ENCODE results near the gene GPC6.

GPC6 gene

DNA sequence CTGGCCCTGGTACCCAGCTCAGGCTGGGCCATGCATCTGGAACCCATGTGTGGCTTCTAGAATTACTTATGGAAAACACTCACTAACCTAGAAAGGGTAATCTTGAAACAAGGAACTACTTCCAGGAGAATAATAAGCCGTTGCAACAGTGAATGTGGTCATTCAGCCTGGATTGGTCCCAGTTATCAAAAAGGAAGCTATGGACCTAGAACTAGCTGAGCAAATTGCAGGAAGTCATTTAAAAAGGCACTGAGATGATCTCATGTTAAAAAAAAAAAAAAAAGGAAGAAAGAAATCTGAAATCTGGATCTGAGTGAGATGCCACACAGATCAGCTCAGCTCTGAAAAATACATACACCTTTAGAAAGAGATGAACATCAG, 1193.3 kb downstream of the GPC6 start:
- no peaks in the 10 kb centered on the region for H3F3A ChIP-seq (ENCODE audit: insufficient read depth, low read length)
- H2AFZ ChIP-seq (ENCODE audit: low read length): no peak overlapping the region
- no peak overlapping the region for H3K4me2 ChIP-seq (ENCODE audit: low read length)
- no peaks in the 10 kb centered on the region for H3K9me2 ChIP-seq (ENCODE audit: low read depth, low read length)
- H3K79me2 ChIP-seq (ENCODE audit: insufficient read depth, low read length): no peaks in the 10 kb centered on the region
- H3K27me3 ChIP-seq (ENCODE audit: insufficient read depth, low read length): no peaks in the 10 kb centered on the region
- H3K36me3 ChIP-seq (ENCODE audit: insufficient read depth, low read length): no peaks in the 10 kb centered on the region
- H4K20me1 ChIP-seq (ENCODE audit: insufficient read depth, low read length): no peaks in the 10 kb centered on the region
- H3K9me3 ChIP-seq (ENCODE audit: low read length): no peaks in the 10 kb centered on the region
- H3K27ac ChIP-seq (ENCODE audit: low read depth, low read length, poor library complexity, severe bottlenecking): no peak overlapping the region
- TF ChIP-seq EZH2 (IDR thresholded peaks at IDR 0.05; ENCODE audit: borderline replicate concordance, low read length): no peak
- TF ChIP-seq, protein P1, sequence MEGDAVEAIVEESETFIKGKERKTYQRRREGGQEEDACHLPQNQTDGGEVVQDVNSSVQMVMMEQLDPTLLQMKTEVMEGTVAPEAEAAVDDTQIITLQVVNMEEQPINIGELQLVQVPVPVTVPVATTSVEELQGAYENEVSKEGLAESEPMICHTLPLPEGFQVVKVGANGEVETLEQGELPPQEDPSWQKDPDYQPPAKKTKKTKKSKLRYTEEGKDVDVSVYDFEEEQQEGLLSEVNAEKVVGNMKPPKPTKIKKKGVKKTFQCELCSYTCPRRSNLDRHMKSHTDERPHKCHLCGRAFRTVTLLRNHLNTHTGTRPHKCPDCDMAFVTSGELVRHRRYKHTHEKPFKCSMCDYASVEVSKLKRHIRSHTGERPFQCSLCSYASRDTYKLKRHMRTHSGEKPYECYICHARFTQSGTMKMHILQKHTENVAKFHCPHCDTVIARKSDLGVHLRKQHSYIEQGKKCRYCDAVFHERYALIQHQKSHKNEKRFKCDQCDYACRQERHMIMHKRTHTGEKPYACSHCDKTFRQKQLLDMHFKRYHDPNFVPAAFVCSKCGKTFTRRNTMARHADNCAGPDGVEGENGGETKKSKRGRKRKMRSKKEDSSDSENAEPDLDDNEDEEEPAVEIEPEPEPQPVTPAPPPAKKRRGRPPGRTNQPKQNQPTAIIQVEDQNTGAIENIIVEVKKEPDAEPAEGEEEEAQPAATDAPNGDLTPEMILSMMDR (IDR thresholded peaks at IDR 0.05; ENCODE audit: low read length): no peak
- no peak overlapping the region for H3K4me3 ChIP-seq (ENCODE audit: low read depth, low read length, poor library complexity, severe bottlenecking)
- no peak overlapping the region for H3K9ac ChIP-seq (ENCODE audit: low read length)
- H3K4me1 ChIP-seq (ENCODE audit: insufficient read depth, low read length, severe bottlenecking): no peaks in the 10 kb centered on the region

- H2AFZ ChIP-seq (ENCODE audit: low read length): no peak overlapping the region
- no peak overlapping the region for H3K9ac ChIP-seq (ENCODE audit: low read length)
- H4K20me1 ChIP-seq (ENCODE audit: insufficient read depth, low read length): no peaks in the 10 kb centered on the region
- no peaks in the 10 kb centered on the region for H3K27me3 ChIP-seq (ENCODE audit: insufficient read depth, low read length)
- no peaks in the 10 kb centered on the region for H3K9me2 ChIP-seq (ENCODE audit: low read depth, low read length)
- H3K4me1 ChIP-seq (ENCODE audit: insufficient read depth, low read length, severe bottlenecking): no peaks in the 10 kb centered on the region
- no peak overlapping the region for H3K27ac ChIP-seq (ENCODE audit: low read depth, low read length, poor library complexity, severe bottlenecking)
- no peak overlapping the region for H3K4me2 ChIP-seq (ENCODE audit: low read length)
- no peaks in the 10 kb centered on the region for H3K9me3 ChIP-seq (ENCODE audit: low read length)
- H3K79me2 ChIP-seq (ENCODE audit: insufficient read depth, low read length): no peaks in the 10 kb centered on the region
- no peak for TF ChIP-seq EZH2 (IDR thresholded peaks at IDR 0.05; ENCODE audit: borderline replicate concordance, low read length)
- TF ChIP-seq, protein P1 (IDR thresholded peaks at IDR 0.05; ENCODE audit: low read length): no peak
- no peak overlapping the region for H3K4me3 ChIP-seq (ENCODE audit: low read depth, low read length, poor library complexity, severe bottlenecking)
- no peaks in the 10 kb centered on the region for H3F3A ChIP-seq (ENCODE audit: insufficient read depth, low read length)
- H3K36me3 ChIP-seq (ENCODE audit: insufficient read depth, low read length): no peaks in the 10 kb centered on the region
These were observed 1200.8 kb downstream of the GPC6 start for GRCh38 chr13:94427313-94427953.

- no peaks in the 10 kb centered on the region for H3K4me1 ChIP-seq (ENCODE audit: insufficient read depth, low read length, severe bottlenecking)
- no peaks in the 10 kb centered on the region for H3F3A ChIP-seq (ENCODE audit: insufficient read depth, low read length)
- no peak overlapping the region for H3K4me2 ChIP-seq (ENCODE audit: low read length)
- H4K20me1 ChIP-seq (ENCODE audit: insufficient read depth, low read length): no peaks in the 10 kb centered on the region
- H3K79me2 ChIP-seq (ENCODE audit: insufficient read depth, low read length): no peaks in the 10 kb centered on the region
- TF ChIP-seq, protein P1 (IDR thresholded peaks at IDR 0.05; ENCODE audit: low read length): peak; percentile 16; the same call in 1 of the 2 replicates
- no peak for TF ChIP-seq EZH2 (IDR thresholded peaks at IDR 0.05; ENCODE audit: borderline replicate concordance, low read length)
- no peak overlapping the region for H3K9ac ChIP-seq (ENCODE audit: low read length)
- H3K9me3 ChIP-seq (ENCODE audit: low read length): no peaks in the 10 kb centered on the region
- no peaks in the 10 kb centered on the region for H3K27me3 ChIP-seq (ENCODE audit: insufficient read depth, low read length)
- H3K4me3 ChIP-seq (ENCODE audit: low read depth, low read length, poor library complexity, severe bottlenecking): no peak overlapping the region
- H3K36me3 ChIP-seq (ENCODE audit: insufficient read depth, low read length): no peaks in the 10 kb centered on the region
- no peak overlapping the region for H2AFZ ChIP-seq (ENCODE audit: low read length)
- no peaks in the 10 kb centered on the region for H3K9me2 ChIP-seq (ENCODE audit: low read depth, low read length)
- H3K27ac ChIP-seq (ENCODE audit: low read depth, low read length, poor library complexity, severe bottlenecking): no peak overlapping the region
These were observed 1205.0 kb downstream of the GPC6 start for GRCh38 chr13:94431574-94431973.

All from OCI-LY1 (cell line).